Measurements from ENCODE around the gene TOR1AIP1.

The TOR1AIP1 gene

GRCh38 chr1:179879797-179880196 lies 2.3 kb upstream of the TOR1AIP1 start:
- no peak for DNase-seq

GRCh38 chr1:179881642-179882252 lies 338 bp upstream of the TOR1AIP1 start:
- DNase-seq: peak in 2 of 51 donors; percentile 88 to 92

DNA sequence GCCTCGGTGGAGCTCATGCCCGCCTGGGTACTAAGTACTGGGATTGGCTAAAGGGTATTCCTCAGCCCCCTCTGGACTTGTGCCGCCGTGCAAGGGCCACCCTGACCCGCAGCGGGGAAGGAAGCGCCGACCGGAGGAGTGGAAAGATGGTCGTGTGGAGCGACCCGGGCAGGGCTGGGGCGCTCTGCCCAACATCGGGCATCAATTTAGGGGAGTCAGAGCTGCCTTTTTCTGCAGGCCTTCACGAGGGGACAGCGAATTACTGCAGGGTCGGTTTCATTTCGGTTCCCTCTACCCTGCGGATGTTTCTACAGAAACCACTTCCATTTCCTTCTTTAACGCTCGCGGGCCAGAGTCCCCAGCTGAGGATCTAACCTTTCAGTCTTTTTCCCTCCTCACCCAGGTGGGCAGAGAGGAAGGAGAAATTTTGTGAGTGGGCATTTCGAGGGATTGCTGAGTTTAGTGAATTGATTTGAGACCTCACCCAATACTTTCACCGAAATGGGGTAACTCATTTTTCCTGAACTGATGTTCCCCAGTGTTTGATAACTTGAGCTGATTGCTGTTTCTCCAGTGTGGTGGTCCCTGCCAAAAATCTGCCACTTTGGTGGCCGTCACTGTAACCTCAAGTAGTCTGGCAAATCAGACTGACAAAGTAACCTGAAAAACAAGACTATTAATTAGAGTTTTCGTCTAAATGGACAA lies 1.1 kb downstream of the TOR1AIP1 start:
- DNase-seq: peak in 4 of 51 donors; percentile 10 to 61 (median 44)

GRCh38 chr1:179883745-179884138 lies 1.7 kb downstream of the TOR1AIP1 start:
- no peak for DNase-seq

DNA sequence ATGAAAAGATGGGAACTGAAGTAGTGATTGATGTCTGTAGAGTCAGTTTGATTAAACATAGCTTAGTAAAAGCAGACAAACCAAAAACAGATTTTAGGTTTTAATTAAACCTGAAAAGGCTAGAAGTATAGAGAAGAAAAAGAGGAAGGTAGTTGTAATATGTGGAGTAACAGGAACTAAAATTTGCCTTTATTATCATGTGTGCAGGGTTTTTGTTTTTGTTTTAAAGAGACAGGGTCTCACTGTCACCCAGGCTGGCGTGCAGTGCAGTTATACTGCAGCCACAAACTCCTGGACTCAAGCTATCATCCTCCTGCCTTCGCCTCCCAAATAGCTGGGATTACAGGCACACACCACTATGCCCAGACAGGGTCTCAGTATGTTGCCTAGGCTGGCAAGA lies 6.0 kb downstream of the TOR1AIP1 start:
- no peak for DNase-seq

DNA sequence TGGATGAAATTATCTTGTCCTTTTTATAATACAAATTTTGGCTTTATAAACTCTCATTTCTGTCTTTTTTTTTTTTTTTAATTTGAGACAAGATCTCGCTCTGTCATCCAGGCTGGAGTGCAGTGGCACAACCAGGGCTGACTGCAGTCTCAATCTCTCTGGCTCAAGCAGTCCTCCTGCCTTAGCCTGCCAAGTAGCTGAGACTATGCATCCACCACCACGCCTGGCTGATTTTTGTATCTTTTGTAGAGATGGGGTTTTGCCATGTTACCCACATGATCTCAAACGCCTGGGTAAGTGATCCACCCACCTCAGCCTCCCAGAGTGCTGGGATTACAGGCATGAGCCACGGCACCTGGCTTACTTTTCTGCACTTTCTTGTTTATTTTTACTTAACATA lies 7.5 kb downstream of the TOR1AIP1 start:
- no peak for DNase-seq

DNA sequence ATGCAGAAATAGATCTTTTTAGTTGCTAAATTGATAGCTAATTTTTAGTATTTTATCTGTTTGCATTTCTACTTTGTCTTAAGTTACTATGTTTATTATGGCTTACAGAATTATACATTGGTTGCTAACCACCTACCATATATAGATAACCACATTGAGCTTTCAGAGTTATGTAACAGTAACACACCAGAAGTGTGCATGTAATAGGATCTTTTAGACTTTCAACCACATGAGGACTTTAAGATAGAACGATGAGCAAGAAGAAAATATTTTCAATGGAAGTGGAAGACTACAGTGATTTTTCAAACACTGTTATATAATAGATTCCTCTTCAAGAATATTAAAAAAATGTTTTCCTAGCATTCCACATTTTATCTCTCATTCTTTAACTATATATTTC lies 28.8 kb downstream of the TOR1AIP1 start:
- DNase-seq: no peak

DNA sequence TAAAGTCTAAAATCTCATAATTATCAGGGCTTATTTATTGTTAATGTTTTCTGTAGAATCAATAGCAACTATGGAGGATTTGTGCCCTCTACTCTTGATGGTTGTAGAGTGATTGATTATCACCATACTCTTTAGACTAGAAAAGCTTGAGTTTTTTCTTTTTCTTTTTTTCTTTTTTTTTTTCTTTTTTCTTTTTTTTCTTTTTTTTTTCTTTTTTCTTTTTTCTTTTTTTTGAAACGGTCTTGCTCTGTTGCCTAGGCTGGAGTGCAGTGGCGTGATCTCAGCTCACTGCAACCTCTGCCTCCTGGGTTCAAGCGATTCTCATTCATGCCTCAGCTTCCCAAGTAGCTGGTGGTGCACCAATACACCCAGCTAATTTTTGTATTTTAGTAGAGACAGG lies 29.7 kb downstream of the TOR1AIP1 start:
- no peak for DNase-seq

DNA sequence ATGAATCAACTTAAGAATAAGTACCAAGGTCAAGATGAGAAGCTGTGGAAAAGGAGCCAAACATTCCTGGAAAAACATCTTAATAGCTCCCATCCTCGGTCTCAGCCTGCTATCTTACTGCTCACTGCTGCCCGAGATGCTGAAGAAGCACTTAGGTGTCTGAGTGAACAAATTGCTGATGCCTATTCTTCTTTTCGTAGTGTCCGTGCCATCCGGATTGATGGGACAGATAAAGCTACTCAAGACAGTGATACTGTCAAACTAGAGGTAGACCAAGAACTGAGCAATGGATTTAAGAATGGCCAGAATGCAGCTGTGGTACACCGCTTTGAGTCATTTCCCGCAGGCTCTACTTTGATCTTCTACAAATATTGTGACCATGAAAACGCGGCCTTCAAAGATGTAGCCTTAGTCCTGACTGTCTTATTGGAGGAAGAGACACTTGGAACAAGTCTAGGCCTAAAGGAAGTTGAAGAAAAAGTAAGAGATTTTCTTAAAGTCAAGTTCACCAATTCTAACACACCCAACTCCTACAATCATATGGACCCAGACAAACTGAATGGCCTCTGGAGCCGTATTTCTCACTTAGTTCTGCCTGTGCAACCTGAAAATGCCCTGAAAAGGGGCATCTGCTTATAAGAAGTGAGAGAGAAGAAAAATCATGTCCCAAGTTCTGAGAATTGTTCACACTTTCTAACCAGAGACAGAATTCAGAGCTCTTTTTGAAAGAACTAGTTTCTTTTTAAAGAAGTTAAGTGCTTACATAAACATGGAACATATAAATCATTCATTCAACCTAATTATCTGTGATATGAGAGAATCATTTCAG lies 35.7 kb downstream of the TOR1AIP1 start:
- no peak for DNase-seq

- no peak for DNase-seq
These were observed 39.4 kb downstream of the TOR1AIP1 start for GRCh38 chr1:179921472-179921871.

DNA sequence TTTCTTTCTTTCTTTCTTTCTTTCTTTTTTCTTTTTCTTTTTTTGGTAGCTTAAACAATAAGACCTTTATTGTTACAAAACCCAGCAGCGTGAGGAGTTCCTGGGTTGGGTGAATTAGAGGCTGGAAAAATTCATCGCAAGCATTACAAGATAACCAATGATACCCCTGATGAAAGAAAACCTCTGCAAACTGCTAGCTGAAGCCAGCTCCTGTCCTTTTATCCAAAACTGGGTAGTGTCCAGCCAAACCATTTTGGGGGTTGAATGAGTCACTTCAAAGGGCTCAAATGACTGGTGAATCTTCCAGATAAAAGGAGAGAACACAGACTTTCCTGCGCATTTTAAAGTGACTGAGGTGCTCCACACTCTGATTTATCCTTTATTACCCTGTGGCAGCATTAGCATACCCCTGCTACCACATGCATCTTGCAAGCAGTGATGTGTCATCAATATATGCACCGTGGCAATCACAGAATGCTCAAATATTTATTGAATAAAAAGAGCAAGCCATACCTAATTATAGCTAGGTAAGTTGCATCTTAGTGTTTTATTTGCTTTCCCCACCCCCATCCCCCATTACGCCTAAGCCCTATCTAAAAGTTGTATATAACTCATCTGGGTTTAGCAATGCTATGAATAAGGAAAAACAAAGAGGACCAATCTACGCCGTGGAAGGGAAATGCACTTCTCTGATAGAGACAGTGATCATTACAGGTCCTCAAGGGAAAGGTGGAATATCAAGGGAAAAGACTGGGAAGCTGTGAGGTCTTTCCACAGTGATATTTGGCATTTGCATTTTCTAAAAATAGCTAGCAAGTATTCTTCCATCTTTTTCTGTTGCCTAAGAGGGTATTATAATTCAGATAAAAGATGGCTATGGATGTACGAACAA lies 40.1 kb downstream of the TOR1AIP1 start:
- DNase-seq: no peak

DNA sequence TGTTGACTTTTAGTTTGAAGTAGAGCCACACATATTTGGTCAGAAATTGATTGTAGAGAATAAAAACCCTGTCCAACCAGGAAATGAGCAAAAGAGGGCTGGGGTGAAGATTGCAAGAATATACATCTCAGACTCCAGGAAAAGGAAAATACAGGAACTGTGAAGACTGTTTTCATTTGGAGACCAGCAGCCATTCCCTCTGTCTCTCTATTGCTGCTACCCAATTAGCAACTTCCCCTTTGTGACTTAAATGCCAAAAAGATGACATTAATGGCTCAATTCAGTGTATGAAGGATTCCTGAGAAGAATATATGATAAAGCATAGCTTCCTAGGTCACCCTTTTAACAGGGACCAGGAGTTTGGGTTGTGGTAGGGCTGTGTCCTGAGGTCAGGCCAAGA lies 40.9 kb downstream of the TOR1AIP1 start:
- DNase-seq: no peak

DNA sequence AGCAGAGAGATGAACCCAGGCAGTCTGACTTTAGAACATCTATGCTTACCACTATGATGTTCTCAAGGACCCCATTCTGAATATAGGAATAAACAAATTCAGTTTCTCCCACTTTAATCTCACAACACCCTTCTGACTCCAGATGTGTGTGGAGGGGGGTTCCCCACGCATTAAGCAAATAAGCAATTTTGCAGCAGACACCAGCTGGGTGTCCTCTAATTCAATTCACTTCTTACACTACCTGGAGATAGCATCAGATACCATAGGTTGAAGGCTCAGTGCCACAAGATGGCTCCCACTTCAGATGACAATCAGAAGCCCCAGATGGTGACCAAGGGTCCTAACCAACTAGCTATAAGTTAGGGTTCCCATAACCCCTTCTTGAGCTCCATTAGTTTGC lies 42.2 kb downstream of the TOR1AIP1 start:
- DNase-seq: no peak

GRCh38 chr1:179925302-179925701 lies 43.2 kb downstream of the TOR1AIP1 start:
- no peak for DNase-seq

DNA sequence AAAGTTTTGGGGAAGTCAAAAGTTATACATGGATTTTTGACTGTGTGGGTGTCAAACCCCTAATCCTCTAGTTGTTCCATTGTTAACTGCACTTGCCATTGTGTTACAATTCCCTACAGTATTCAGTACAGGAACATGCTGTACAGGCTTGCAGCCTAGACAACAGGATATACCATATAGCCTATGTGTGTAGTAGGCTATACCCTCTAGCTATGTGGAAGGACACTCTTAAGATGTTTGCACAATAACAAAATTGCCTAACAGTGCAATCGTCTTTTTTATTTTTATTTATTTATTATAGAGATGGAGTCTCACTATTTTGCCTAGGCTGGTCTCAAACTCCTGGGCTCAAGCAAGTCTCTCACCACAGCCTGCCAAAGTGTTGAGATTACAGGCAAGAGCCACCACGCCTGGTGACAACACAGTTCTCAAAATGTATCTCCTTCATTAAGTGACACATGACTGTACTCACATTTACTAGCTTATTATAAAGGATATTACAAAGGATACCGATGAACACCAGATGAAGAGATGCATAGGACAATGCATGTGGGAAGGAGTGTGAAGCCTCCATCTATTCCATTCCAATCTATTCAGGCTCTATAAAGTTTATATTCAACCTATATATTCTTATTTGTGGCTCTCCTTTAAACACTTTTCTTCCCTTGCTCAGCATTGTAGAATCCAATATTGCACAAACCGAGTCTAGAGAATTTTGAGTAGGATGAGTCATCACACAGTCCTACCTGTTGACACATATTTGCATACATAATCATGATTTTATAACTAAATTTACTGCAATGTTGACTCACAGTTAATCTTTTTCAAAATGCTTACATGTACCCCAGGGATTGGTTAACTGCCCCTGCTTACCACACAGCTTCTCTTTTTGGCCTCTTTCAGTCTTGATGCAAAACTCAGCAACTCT lies 44.1 kb downstream of the TOR1AIP1 start:
- no peak for DNase-seq

DNA sequence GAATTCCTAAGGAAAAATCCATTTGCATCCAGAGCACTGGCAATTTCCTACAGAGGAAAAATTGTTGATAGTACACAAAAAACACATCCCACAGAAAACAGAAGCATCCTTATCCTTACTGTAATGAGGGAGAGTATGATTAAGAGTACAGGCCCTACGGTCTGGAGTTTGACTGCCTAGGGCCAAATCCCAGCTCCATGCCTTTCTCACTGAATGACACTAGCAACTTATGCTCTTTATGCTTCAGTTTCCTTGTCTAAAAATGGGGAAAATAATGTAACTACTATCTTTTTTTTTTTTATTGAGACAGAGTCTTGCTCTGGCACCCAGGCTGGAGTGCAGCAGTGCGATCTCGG lies 44.7 kb downstream of the TOR1AIP1 start:
- no peak for DNase-seq

- DNase-seq: no peak
These were observed 48.1 kb downstream of the TOR1AIP1 start for GRCh38 chr1:179929955-179930798.

DNA sequence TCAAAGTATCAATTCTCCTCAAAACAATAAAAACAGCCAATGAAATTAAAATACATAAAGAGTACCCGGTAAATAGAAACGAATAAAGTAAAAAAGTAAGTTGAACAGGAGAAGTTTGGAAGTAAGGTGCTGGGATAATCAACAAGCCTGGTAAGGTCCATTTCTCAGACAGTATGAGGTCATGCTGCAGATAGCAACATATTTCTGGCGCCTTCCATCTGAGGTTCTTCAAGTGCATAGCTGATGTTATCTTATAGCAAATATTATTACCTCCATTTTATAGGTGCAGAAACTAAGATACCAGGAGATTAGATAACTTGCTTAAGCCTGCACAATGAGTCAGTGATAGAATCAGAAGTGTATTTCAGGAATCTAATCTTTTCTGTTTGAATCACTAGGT lies 48.8 kb downstream of the TOR1AIP1 start:
- no peak for DNase-seq

DNA sequence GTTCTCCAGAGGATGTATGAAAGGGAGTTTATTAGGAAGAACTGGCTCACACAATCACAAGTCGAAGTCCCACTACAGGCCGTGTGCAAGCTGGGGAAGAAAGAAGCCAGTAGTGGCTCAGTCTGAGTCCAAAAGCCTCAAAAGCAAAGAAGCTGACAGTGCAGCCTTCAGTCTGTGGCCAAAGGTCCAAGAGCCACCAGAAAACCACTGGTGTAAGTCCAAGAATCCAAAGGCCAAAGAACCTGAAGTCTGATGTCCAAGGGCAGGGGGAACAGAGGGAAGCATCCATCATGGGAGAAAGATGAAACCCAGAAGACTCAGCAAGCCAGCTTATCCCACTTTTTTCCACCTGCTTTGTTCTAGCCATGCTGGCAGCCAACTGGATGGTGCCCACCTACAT lies 51.1 kb downstream of the TOR1AIP1 start:
- DNase-seq: no peak
